Lung (tissue), 12 donors: ENCODE measurements around the gene OSBPL9. TPM values are rescaled to one million over a fixed set of nuclear protein-coding genes. Genes with fewer than 3 reads are reported as not detected.

Experiments used
- ATAC-seq: fragments of 200-7000 bp; cut with Tn5 transposase; one replicate; pipeline ENCODE4 v1.9.1; 2020; ENCODE audit warnings: moderate number of reproducible peaks; ENCODE audit not compliant: insufficient read depth, low FRiP score
- DNase-seq, 3 donors: peaks; one replicate each; pipeline ENCODE4 v3.0.0-alpha.2; 2013 to 2017
- H3K27ac ChIP-seq, 2 donors: one replicate each; pipeline ENCODE4 v1.5.1; 2013; ENCODE audit warnings: mild to moderate bottlenecking in 2 of 2, moderate library complexity in 2 of 2, control low read depth in 1 of 2, inconsistent platforms in 1 of 2, low read depth in 1 of 2, low read length in 1 of 2
- H3K27me3 ChIP-seq, 3 donors: one replicate each; pipeline ENCODE4 v1.5.1; 2013; ENCODE audit warnings: low read length in 2 of 3; ENCODE audit not compliant: control insufficient read depth in 3 of 3, insufficient read depth in 3 of 3
- H3K36me3 ChIP-seq, 4 donors: one replicate each; pipeline ENCODE4 v1.5.1; 2013; ENCODE audit warnings: low read length in 4 of 4, mild to moderate bottlenecking in 1 of 4, moderate library complexity in 1 of 4; ENCODE audit not compliant: control insufficient read depth in 4 of 4, insufficient read depth in 4 of 4
- H3K4me1 ChIP-seq, 5 donors: one replicate each; pipeline ENCODE4 v1.5.1; 2013; ENCODE audit warnings: low read length in 5 of 5, mild to moderate bottlenecking in 2 of 5, moderate library complexity in 1 of 5; ENCODE audit not compliant: control insufficient read depth in 5 of 5, insufficient read depth in 5 of 5
- H3K4me3 ChIP-seq: one replicate; pipeline ENCODE4 v1.5.1; 2013; ENCODE audit warnings: mild to moderate bottlenecking, control low read depth, moderate library complexity
- H3K9ac ChIP-seq, 2 donors: one replicate each; pipeline ENCODE4 v1.5.1; 2013; ENCODE audit warnings: low read length in 2 of 2, control low read depth in 1 of 2; ENCODE audit not compliant: insufficient read depth in 1 of 2
- H3K9me3 ChIP-seq, 4 donors: one replicate each; pipeline ENCODE4 v1.5.1; 2013; ENCODE audit warnings: low read length in 3 of 4, mild to moderate bottlenecking in 1 of 4, moderate library complexity in 1 of 4; ENCODE audit not compliant: control insufficient read depth in 4 of 4, insufficient read depth in 3 of 4
- CTCF ChIP-seq: IDR thresholded peaks from 2 replicates; pipeline ENCODE4 v1.5.1; 2012; ENCODE audit warnings: mild to moderate bottlenecking; ENCODE audit errors: control extremely low read depth, extremely low read depth
- WGBS, 2 donors: extraction: QIAGEN DNeasy Blood & Tissue Kit; methylation state at CpG; one replicate each; pipeline ENCODE4 v1.1.7; 2013; 5-methylcytosine and 5-hydroxymethylcytosine counted together
- polyA plus RNA-seq, 2 donors: library from polyadenylated mRNA; stranded (reverse); fragments of 200-250 nt; gene quantifications; one replicate each; pipeline ENCODE4 v1.2.1, GENCODE V29; 2013
- total RNA-seq, 2 donors: library from RNA; depleted of rRNA in 1 of 2; stranded (reverse); fragments of >200 nt in 1 of 2; gene quantifications; one replicate each; pipeline ENCODE4 v1.2.1, GENCODE V29; 2014 to 2021
- donor health status: control.
- donor health status: control.
- donor health status: Bipolar disorder and iron deficiency.
- donor health status: healthy.
- donor health status: DM: yes; HTN: yes; CAD: no.

Gene OSBPL9
- total and polyA plus RNA-seq, 4 donors: 36.8 to 135 (median 72.4) TPM

GRCh38 chr1:51622455-51622913 is 5.6 kb downstream of the OSBPL9 start:
- no peaks in the 10 kb centered on the region for H3K36me3 ChIP-seq
- H3K27me3 ChIP-seq: no peaks in the 10 kb centered on the region
- H3K9ac ChIP-seq: no peak overlapping the region
- H3K4me1 ChIP-seq: peaks cover 0 to 29% (median 10%) of the 10 kb centered on the region in 5 donors
- peak overlapping the region; percentile 59 to 79 for H3K27ac ChIP-seq
- 32 to 45% methylated on average over 2 of the region's 2 CpGs for WGBS, 2 donors
- ATAC-seq: no peak
- TF ChIP-seq CTCF: no peak
- no peak overlapping the region for H3K4me3 ChIP-seq
- no peaks in the 10 kb centered on the region for H3K9me3 ChIP-seq
- DNase-seq: no peak

GRCh38 chr1:51623025-51623424 is 6.1 kb downstream of the OSBPL9 start:
- DNase-seq: no peak
- no peaks in the 10 kb centered on the region for H3K36me3 ChIP-seq
- no peak overlapping the region for H3K4me3 ChIP-seq
- ATAC-seq: no peak
- H3K9me3 ChIP-seq: no peaks in the 10 kb centered on the region
- peaks cover 0 to 29% (median 5%) of the 10 kb centered on the region in 5 donors for H3K4me1 ChIP-seq
- no peak for TF ChIP-seq CTCF
- H3K9ac ChIP-seq: no peak overlapping the region
- peak overlapping the region in 1 of 2 donors; percentile 79 for H3K27ac ChIP-seq
- no peaks in the 10 kb centered on the region for H3K27me3 ChIP-seq
- 92 to 95% methylated on average over 2 of the region's 2 CpGs for WGBS, 2 donors

- TF ChIP-seq CTCF: no peak
- no peak overlapping the region for H3K4me3 ChIP-seq
- no peaks in the 10 kb centered on the region for H3K9me3 ChIP-seq
- WGBS, 2 donors: 17 to 59% methylated on average over 1 of the region's 1 CpG
- peaks cover 0 to 30% (median 4%) of the 10 kb centered on the region in 5 donors for H3K4me1 ChIP-seq
- no peaks in the 10 kb centered on the region for H3K36me3 ChIP-seq
- H3K9ac ChIP-seq: no peak overlapping the region
- peak overlapping the region in 1 of 2 donors; percentile 79 for H3K27ac ChIP-seq
- DNase-seq (no peak), ATAC-seq (no peak)
- H3K27me3 ChIP-seq: no peaks in the 10 kb centered on the region
These were observed 6.6 kb downstream of the OSBPL9 start for GRCh38 chr1:51623450-51623849.

- no peaks in the 10 kb centered on the region for H3K36me3 ChIP-seq
- H3K27me3 ChIP-seq: no peaks in the 10 kb centered on the region
- H3K9ac ChIP-seq: no peak overlapping the region
- DNase-seq (no peak), ATAC-seq (no peak)
- H3K27ac ChIP-seq: peak overlapping the region in 1 of 2 donors; percentile 33
- H3K4me1 ChIP-seq: peaks cover 0 to 28% (median 5%) of the 10 kb centered on the region in 5 donors
- no peak for TF ChIP-seq CTCF
- no peaks in the 10 kb centered on the region for H3K9me3 ChIP-seq
- WGBS, 2 donors: 41 to 42% methylated on average over 1 of the region's 1 CpG
- no peak overlapping the region for H3K4me3 ChIP-seq
These were observed 8.0 kb downstream of the OSBPL9 start for GRCh38 chr1:51624855-51625254.
